H1 (cell line): ENCODE measurements around the gene EPB41L4B. TPM values are rescaled to one million over a fixed set of nuclear protein-coding genes. Genes with fewer than 3 reads are reported as not detected.

Experiments used
- CTCF ChIA-PET: fragments of 300-600 bp; sonication (Branson Sonifier 250); formaldehyde crosslinking; loops from one replicate; lab custom pipeline; 2021; ENCODE audit not compliant: partially characterized antibody; lab: Charles Lee
- POLR2A ChIA-PET: fragments of 300-600 bp; sonication (Branson Sonifier 250); formaldehyde crosslinking; loops from one replicate; lab custom pipeline; 2021; ENCODE audit warnings: inconsistent platforms; ENCODE audit not compliant: partially characterized antibody; lab: Charles Lee
- DNase-seq, 2 experiments: peaks; one replicate each; pipeline versions ENCODE4 v3.0.0 to v3.0.0-alpha.2; 2010 to 2022; ENCODE audit warnings: low spot score in 2 of 2, low read depth in 1 of 2, mixed read lengths in 1 of 2
- FAIRE-seq: peaks from 2 replicates; lab custom pipeline; 2011; peaks lifted over from hg19 to GRCh38; lab: Jason Lieb, UNC
- H2AFZ ChIP-seq: 2 replicates; pipeline ENCODE4 v1.8.1; 2012; ENCODE audit warnings: low read length, inconsistent platforms
- H2AK5ac ChIP-seq: 2 replicates; pipeline ENCODE4 v1.6.1; 2013; ENCODE audit warnings: low read depth, low read length
- H2BK120ac ChIP-seq: replicated peaks from 2 replicates; pipeline ENCODE3; 2013; ENCODE audit warnings: low read depth, low read length, inconsistent platforms
- H2BK12ac ChIP-seq: 2 replicates; pipeline ENCODE4 v1.6.1; 2013; ENCODE audit warnings: low read depth, low read length
- H2BK15ac ChIP-seq: 2 replicates; pipeline ENCODE4 v1.6.1; 2013; ENCODE audit warnings: low read length
- H2BK20ac ChIP-seq: 2 replicates; pipeline ENCODE4 v1.6.1; 2013; ENCODE audit warnings: low read length
- H2BK5ac ChIP-seq: 2 replicates; pipeline ENCODE4 v1.6.1; 2013; ENCODE audit warnings: low read depth, low read length
- H3K14ac ChIP-seq: 2 replicates; pipeline ENCODE4 v1.6.1; 2013; ENCODE audit warnings: inconsistent platforms; ENCODE audit not compliant: insufficient read length
- H3K18ac ChIP-seq: 2 replicates; pipeline ENCODE4 v1.6.1; 2013; ENCODE audit warnings: low read length; ENCODE audit errors: extremely low read depth
- H3K23ac ChIP-seq: 2 replicates; pipeline ENCODE4 v1.6.1; 2013; ENCODE audit warnings: inconsistent platforms; ENCODE audit not compliant: insufficient read length
- H3K23me2 ChIP-seq: 2 replicates; pipeline ENCODE4 v1.6.1; 2013; ENCODE audit warnings: low read depth, low read length
- H3K27ac ChIP-seq: 2 replicates; pipeline ENCODE4 v1.6.1; 2011; ENCODE audit warnings: low read depth, low read length, inconsistent platforms
- H3K27me3 ChIP-seq, 4 experiments: replicated peaks in 1 of 4; 1 replicate in 1 of 4; 2 replicates in 3 of 4; pipeline versions ENCODE4 v1.6.1 to v1.8.1; 2011 to 2013; ENCODE audit warnings: low read length in 3 of 4, mild to moderate bottlenecking in 3 of 4, inconsistent platforms in 2 of 4, mixed read lengths in 2 of 4, moderate library complexity in 1 of 4; ENCODE audit not compliant: control insufficient read depth in 3 of 4, insufficient read depth in 3 of 4; ENCODE audit errors: extremely low read depth in 1 of 4
- H3K36me3 ChIP-seq, 4 experiments: 2 replicates each; pipeline versions ENCODE4 v1.6.1 to v1.8.1; 2011 to 2013; ENCODE audit warnings: mild to moderate bottlenecking in 4 of 4, low read length in 3 of 4, moderate library complexity in 2 of 4, control low read depth in 1 of 4, inconsistent platforms in 1 of 4; ENCODE audit not compliant: insufficient read depth in 4 of 4, control insufficient read depth in 2 of 4
- H3K4ac ChIP-seq: replicated peaks from 2 replicates; pipeline ENCODE3; 2013; ENCODE audit warnings: low read length, low read depth, mixed read lengths, inconsistent platforms; ENCODE audit not compliant: insufficient read length
- H3K4me1 ChIP-seq, 4 experiments: replicated peaks in 1 of 4; 1 replicate in 1 of 4; 2 replicates in 3 of 4; pipeline versions ENCODE4 v1.6.1 to v1.8.1; 2011 to 2013; ENCODE audit warnings: low read length in 3 of 4, inconsistent platforms in 2 of 4, mixed read lengths in 1 of 4; ENCODE audit not compliant: insufficient read depth in 4 of 4, control insufficient read depth in 3 of 4
- H3K4me2 ChIP-seq, 2 experiments: 2 replicates each; pipeline versions ENCODE4 v1.6.1 to v1.8.1; 2011 to 2013; ENCODE audit warnings: low read depth in 2 of 2, low read length in 2 of 2, control low read depth in 1 of 2, inconsistent platforms in 1 of 2, mild to moderate bottlenecking in 1 of 2; ENCODE audit not compliant: insufficient read depth in 1 of 2
- H3K4me3 ChIP-seq, 4 experiments: fragments of 200-600, 300-600 bp in 1 of 4; sonication (generic), shearing (Covaris generic), sonication (Bioruptor Twin) in 1 of 4; 2 replicates each; pipeline versions ENCODE4 v1.5.1 to v1.8.1; 2011 to 2016; ENCODE audit warnings: low read length in 4 of 4, low read depth in 3 of 4, control low read depth in 2 of 4, inconsistent platforms in 2 of 4, mild to moderate bottlenecking in 2 of 4, mixed read lengths in 1 of 4, moderate library complexity in 1 of 4; ENCODE audit not compliant: insufficient read depth in 2 of 4; ENCODE audit errors: extremely low read depth in 1 of 4
- H3K56ac ChIP-seq: replicated peaks from 2 replicates; pipeline ENCODE3; 2013; ENCODE audit warnings: low read depth, mild to moderate bottlenecking, mixed read lengths, low read length, inconsistent platforms; ENCODE audit not compliant: insufficient read length
- H3K79me1 ChIP-seq: 2 replicates; pipeline ENCODE4 v1.6.1; 2013; ENCODE audit warnings: low read depth, low read length, control low read depth
- H3K79me2 ChIP-seq, 2 experiments: 2 replicates each; pipeline versions ENCODE4 v1.6.1 to v1.8.1; 2012 to 2013; ENCODE audit warnings: low read length in 2 of 2, mild to moderate bottlenecking in 2 of 2, inconsistent platforms in 1 of 2; ENCODE audit not compliant: insufficient read depth in 2 of 2, control insufficient read depth in 1 of 2
- H3K9ac ChIP-seq, 4 experiments: replicated peaks in 1 of 4; 1 replicate in 1 of 4; 2 replicates in 3 of 4; pipeline versions ENCODE4 v1.6.1 to v1.8.1; 2011 to 2013; ENCODE audit warnings: low read depth in 3 of 4, low read length in 3 of 4, control low read depth in 2 of 4, mild to moderate bottlenecking in 2 of 4, moderate library complexity in 2 of 4, inconsistent platforms in 1 of 4; ENCODE audit errors: extremely low read depth in 1 of 4
- H3K9me3 ChIP-seq, 2 experiments: 2 replicates each; pipeline versions ENCODE4 v1.6.1 to v1.8.1; 2012 to 2013; ENCODE audit warnings: mild to moderate bottlenecking in 2 of 2, moderate library complexity in 2 of 2, control low read depth in 1 of 2, inconsistent platforms in 1 of 2, low read depth in 1 of 2, low read length in 1 of 2, mixed read lengths in 1 of 2; ENCODE audit not compliant: insufficient read depth in 2 of 2
- H4K20me1 ChIP-seq, 2 experiments: replicated peaks in 1 of 2; 2 replicates each; pipeline versions ENCODE3 to v1.8.1; 2011 to 2013; ENCODE audit warnings: inconsistent platforms in 2 of 2, low read length in 2 of 2, mild to moderate bottlenecking in 1 of 2; ENCODE audit not compliant: insufficient read depth in 2 of 2, control insufficient read depth in 1 of 2
- H4K5ac ChIP-seq: 2 replicates; pipeline ENCODE4 v1.6.1; 2013; ENCODE audit warnings: low read length, low read depth, mixed read lengths, inconsistent platforms; ENCODE audit not compliant: insufficient read length
- H4K8ac ChIP-seq: 2 replicates; pipeline ENCODE4 v1.8.0; 2013; ENCODE audit warnings: mild to moderate bottlenecking, moderate library complexity, low read length, inconsistent platforms; ENCODE audit not compliant: insufficient read depth; ENCODE audit errors: extremely low read depth
- H4K91ac ChIP-seq: replicated peaks from 2 replicates; pipeline ENCODE3; 2013; ENCODE audit warnings: low read length, mixed read lengths, inconsistent platforms; ENCODE audit not compliant: insufficient read length
- ATF2 ChIP-seq: IDR thresholded peaks from 2 replicates; pipeline ENCODE4 v1.6.1; 2012; ENCODE audit warnings: low read length, inconsistent platforms
- ATF3 ChIP-seq: IDR thresholded peaks from 2 replicates; pipeline ENCODE4 v1.6.1; 2011; ENCODE audit warnings: low read depth, mild to moderate bottlenecking, low read length; ENCODE audit not compliant: insufficient read depth
- CHD1 ChIP-seq: IDR thresholded peaks from 2 replicates; pipeline ENCODE4 v1.6.1; 2012; ENCODE audit warnings: low read depth, low read length, improper control_type of control experiment
- CHD2 ChIP-seq: IDR thresholded peaks from 2 replicates; pipeline ENCODE4 v1.6.1; 2012; ENCODE audit warnings: low read length, improper control_type of control experiment
- FOSL1 ChIP-seq: IDR thresholded peaks from 2 replicates; pipeline ENCODE4 v1.6.1; 2011; ENCODE audit warnings: mild to moderate bottlenecking, low read depth, low read length, moderate library complexity; ENCODE audit not compliant: insufficient read depth
- KDM4A ChIP-seq: IDR thresholded peaks from one replicate; pipeline ENCODE4 v1.7.1; 2012; ENCODE audit warnings: low read depth, mild to moderate bottlenecking, moderate library complexity, low read length, inconsistent platforms; ENCODE audit not compliant: severe bottlenecking
- RFX5 ChIP-seq: IDR thresholded peaks from 2 replicates; pipeline ENCODE4 v1.6.1; 2011; ENCODE audit warnings: low read depth, low read length, improper control_type of control experiment, borderline replicate concordance
- SRF ChIP-seq: IDR thresholded peaks from 2 replicates; pipeline ENCODE4 v1.6.1; 2011; ENCODE audit warnings: mild to moderate bottlenecking, low read depth, low read length, moderate library complexity
- WGBS, 2 experiments: shearing (Covaris generic) in 1 of 2; methylation state at CpG; one replicate each; pipeline versions ENCODE4 v1.1.6 to v1.1.7; 2013 to 2015; ENCODE audit warnings: low lambda C conversion rate in 2 of 2, mixed read lengths in 2 of 2, inconsistent platforms in 1 of 2, low coverage in 1 of 2, missing lambda C conversion rate in 1 of 2; ENCODE audit not compliant: insufficient replicate concordance in 2 of 2, insufficient coverage in 1 of 2, insufficient read length in 1 of 2; ENCODE audit errors: extremely low coverage in 1 of 2, missing lambda C conversion rate in 1 of 2; 5-methylcytosine and 5-hydroxymethylcytosine counted together
- polyA plus RNA-seq, 7 experiments: library from polyadenylated mRNA; depleted of rRNA in 3 of 7; stranded (reverse) in 5 of 7; unstranded in 2 of 7; fragments of >200 nt in 5 of 7; fragments of 200-250 nt in 2 of 7; gene quantifications; 1 replicate in 5 of 7; 2 replicates in 1 of 7; 4 replicates in 1 of 7; pipeline versions ENCODE4 v1.2.1 to v1.2.3, GENCODE V29; 2011 to 2013; ENCODE audit warnings: missing spikeins in 2 of 7, mixed read lengths in 2 of 7
- total RNA-seq: library from RNA; stranded (reverse); fragmentation: NEBNext Ultra II Directional; extraction: Animal tissue kit (Norgen Biotek cat#: 25700); gene quantifications from 2 replicates; pipeline ENCODE4 v1.2.1, GENCODE V29; 2021

EPB41L4B gene
- total and polyA plus RNA-seq, 2 of the 8 experiments (the other 6 are each of a cell fraction or from before 2014, with no cell fraction given) = 11.9 to 25.0 TPM

- FAIRE-seq (no peak), DNase-seq (no peak)
- no peak overlapping the region for H3K27ac ChIP-seq
- H3K9me3 ChIP-seq = no peaks in the 10 kb centered on the region
- H3K36me3 ChIP-seq = peaks cover 0 to 13% (median 2%) of the 10 kb centered on the region in 4 experiments; a peak in 3 of 8 replicates
- H2BK15ac ChIP-seq = no peak overlapping the region
- POLR2A ChIA-PET = no interaction called here
- H2AK5ac ChIP-seq = no peak overlapping the region
- no peak overlapping the region for H3K14ac ChIP-seq
- H3K4ac ChIP-seq = no peak overlapping the region
- WGBS, 2 experiments = 90% methylated on average over 12 of the region's 12 CpGs; no CpG with 5 or more reads in 1 of the 2 experiments
- H3K79me2 ChIP-seq = no peaks in the 10 kb centered on the region
- TF ChIP-seq RFX5 (no peak), ATF3 (no peak), SRF (no peak), KDM4A (no peak), CHD1 (no peak), CHD2 (no peak), ATF2 (no peak), FOSL1 (no peak)
- CTCF ChIA-PET = interaction anchor here (0.6 to 12.7 kb wide), 30 partner anchors 8 to 219 kb away, joined by 3 to 96 read pairs (median 4); partner anchors contain the start of gene EPB41L4B
- H2BK5ac ChIP-seq = no peak overlapping the region
- no peak overlapping the region for H3K4me3 ChIP-seq
- no peak overlapping the region for H2BK20ac ChIP-seq
- H3K9ac ChIP-seq = no peak overlapping the region
- H2BK12ac ChIP-seq = no peak overlapping the region
- no peak overlapping the region for H3K18ac ChIP-seq
- H3K27me3 ChIP-seq = no peaks in the 10 kb centered on the region
- peaks cover 0 to 4% (median 2%) of the 10 kb centered on the region in 4 experiments; a peak in 2 of 7 replicates for H3K4me1 ChIP-seq
- H4K8ac ChIP-seq = no peak overlapping the region
- H3K79me1 ChIP-seq = no peaks in the 10 kb centered on the region
- no peak overlapping the region for H3K56ac ChIP-seq
- H3K23me2 ChIP-seq = no peaks in the 10 kb centered on the region
- H2AFZ ChIP-seq = no peak overlapping the region
- no peak overlapping the region for H3K4me2 ChIP-seq
- no peak overlapping the region for H4K5ac ChIP-seq
- H3K23ac ChIP-seq = no peak overlapping the region
- H4K91ac ChIP-seq = no peak overlapping the region
- H2BK120ac ChIP-seq = no peak overlapping the region
- peaks cover 0 to 2% of the 10 kb centered on the region in 2 experiments for H4K20me1 ChIP-seq
Observed at GRCh38 chr9:109250311-109250741, 70.5 kb downstream of the EPB41L4B start.
